WI38 (cell line): ENCODE data around the gene PHF20.
"Not testable (repeated sequence)": the region's sequence is repeated elsewhere in the genome, so short reads cannot be mapped to it uniquely, and the experiment has no call there.

Experiments
- H3K4me3 ChIP-seq: 2 replicates; pipeline ENCODE4 v1.5.1; 2011; ENCODE audit warnings: low read depth, mild to moderate bottlenecking, control low read depth, low read length
- CTCF ChIP-seq: IDR thresholded peaks from 2 replicates; pipeline ENCODE4 v1.5.1; 2012; ENCODE audit warnings: low read depth, mild to moderate bottlenecking, control low read depth, low read length

The PHF20 gene

GRCh38 chr20:35776513-35777101, 4.8 kb downstream of the PHF20 start:
- no peak overlapping the region for H3K4me3 ChIP-seq

GRCh38 chr20:35783811-35784210, 12.0 kb downstream of the PHF20 start:
- H3K4me3 ChIP-seq: not testable (repeated sequence)

More at GRCh38 chr20:35776513-35777101, 4.8 kb downstream of the PHF20 start:
- TF ChIP-seq CTCF: no peak

GRCh38 chr20:35785541-35785940, 13.7 kb downstream of the PHF20 start:
- H3K4me3 ChIP-seq: not testable (repeated sequence)

- H3K4me3 ChIP-seq: no peak overlapping the region
- TF ChIP-seq CTCF: no peak
Observed at GRCh38 chr20:35788796-35789195, 17.0 kb downstream of the PHF20 start.

GRCh38 chr20:35791097-35791496, 19.3 kb downstream of the PHF20 start:
- H3K4me3 ChIP-seq: no peak overlapping the region
- no peak for TF ChIP-seq CTCF

- no peak overlapping the region for H3K4me3 ChIP-seq
- TF ChIP-seq CTCF: no peak
Observed at GRCh38 chr20:35791821-35792220, 20.0 kb downstream of the PHF20 start.

GRCh38 chr20:35792740-35793139, 20.9 kb downstream of the PHF20 start:
- no peak for TF ChIP-seq CTCF
- no peak overlapping the region for H3K4me3 ChIP-seq

GRCh38 chr20:35796571-35796970, 24.8 kb downstream of the PHF20 start:
- H3K4me3 ChIP-seq: no peak overlapping the region
- no peak for TF ChIP-seq CTCF
